ENCODE measurements around the gene XIRP2.

DNA sequence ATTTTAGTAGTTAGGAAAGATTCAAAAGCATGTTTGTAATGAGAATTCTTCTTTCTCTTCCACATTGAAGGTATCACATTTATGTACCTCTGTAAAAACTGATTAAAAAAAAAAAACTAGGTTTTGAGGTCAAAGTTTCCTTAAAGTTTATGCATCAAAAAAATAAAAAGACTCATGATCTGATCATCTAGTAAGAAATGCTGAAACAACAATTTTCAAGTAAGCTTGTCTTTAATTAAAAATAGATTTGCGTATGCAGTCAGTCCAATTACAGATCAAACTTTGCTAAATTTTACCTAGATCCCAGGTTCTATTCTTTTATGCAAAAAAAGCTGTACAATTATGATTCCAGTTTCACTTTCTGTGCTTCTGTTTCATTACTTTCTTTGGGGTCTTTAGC is 409.0 kb downstream of the XIRP2 start:
- TF ChIP-seq, protein P1, sequence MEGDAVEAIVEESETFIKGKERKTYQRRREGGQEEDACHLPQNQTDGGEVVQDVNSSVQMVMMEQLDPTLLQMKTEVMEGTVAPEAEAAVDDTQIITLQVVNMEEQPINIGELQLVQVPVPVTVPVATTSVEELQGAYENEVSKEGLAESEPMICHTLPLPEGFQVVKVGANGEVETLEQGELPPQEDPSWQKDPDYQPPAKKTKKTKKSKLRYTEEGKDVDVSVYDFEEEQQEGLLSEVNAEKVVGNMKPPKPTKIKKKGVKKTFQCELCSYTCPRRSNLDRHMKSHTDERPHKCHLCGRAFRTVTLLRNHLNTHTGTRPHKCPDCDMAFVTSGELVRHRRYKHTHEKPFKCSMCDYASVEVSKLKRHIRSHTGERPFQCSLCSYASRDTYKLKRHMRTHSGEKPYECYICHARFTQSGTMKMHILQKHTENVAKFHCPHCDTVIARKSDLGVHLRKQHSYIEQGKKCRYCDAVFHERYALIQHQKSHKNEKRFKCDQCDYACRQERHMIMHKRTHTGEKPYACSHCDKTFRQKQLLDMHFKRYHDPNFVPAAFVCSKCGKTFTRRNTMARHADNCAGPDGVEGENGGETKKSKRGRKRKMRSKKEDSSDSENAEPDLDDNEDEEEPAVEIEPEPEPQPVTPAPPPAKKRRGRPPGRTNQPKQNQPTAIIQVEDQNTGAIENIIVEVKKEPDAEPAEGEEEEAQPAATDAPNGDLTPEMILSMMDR (IDR thresholded peaks at IDR 0.05 in 2 of 3, conservative IDR thresholded peaks at IDR 0.05 in 1 of 3; ENCODE audit: borderline replicate concordance in 1 of 3, insufficient read depth in 1 of 3, low read depth in 2 of 3, low read length in 2 of 3) = no peak
- TF ChIP-seq, protein P2, sequence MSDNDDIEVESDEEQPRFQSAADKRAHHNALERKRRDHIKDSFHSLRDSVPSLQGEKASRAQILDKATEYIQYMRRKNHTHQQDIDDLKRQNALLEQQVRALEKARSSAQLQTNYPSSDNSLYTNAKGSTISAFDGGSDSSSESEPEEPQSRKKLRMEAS (IDR thresholded peaks at IDR 0.05) = no peak
- no peak for TF ChIP-seq SP1 (IDR thresholded peaks at IDR 0.05; ENCODE audit: low read depth)
- TF ChIP-seq EZH2phosphoT487 (IDR thresholded peaks at IDR 0.05; ENCODE audit: borderline replicate concordance) = no peak
- no peak for TF ChIP-seq POLR2A (IDR thresholded peaks at IDR 0.05; ENCODE audit: borderline replicate concordance, extremely low read depth, insufficient read depth, insufficient read length)
- no peak for TF ChIP-seq POLR2AphosphoS5 (IDR thresholded peaks at IDR 0.05; ENCODE audit: low read depth, low read length)
- TF ChIP-seq YY1 (IDR thresholded peaks at IDR 0.05; ENCODE audit: extremely low read depth, insufficient replicate concordance, low read depth, low read length) = no peak
